ENCODE measurements around the gene LSS. TPM values are rescaled to one million over a fixed set of nuclear protein-coding genes. Genes with fewer than 3 reads are reported as not detected.

Gene LSS
- total and polyA plus RNA-seq, 2 donors (not counting 3 experiments of a cell fraction or from before 2014, with no cell fraction given): 120 to 141 TPM

DNA sequence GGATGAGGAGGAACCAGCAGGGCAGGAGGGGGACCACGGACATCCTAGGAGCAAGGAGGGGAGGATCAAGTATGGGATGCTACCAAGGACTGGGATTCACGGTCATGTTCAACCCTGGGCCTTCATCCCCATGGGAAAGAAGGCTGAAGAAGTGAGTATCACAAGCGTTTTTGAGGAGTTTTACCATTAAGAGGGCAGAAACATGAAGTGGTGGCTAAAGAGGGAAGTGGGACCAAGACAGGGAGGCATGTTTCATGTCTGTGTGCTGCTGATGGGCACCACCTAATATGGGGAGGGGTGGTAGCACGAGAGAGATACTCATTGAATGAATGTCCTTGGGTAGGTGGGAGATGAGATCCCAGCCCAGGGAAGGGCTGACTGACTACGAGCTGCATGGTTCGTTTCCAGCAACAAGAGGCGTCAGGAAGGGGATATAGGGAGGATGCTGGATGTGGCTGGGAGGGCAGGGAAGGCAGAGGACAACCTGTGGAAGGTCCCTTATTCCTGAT lies 11.3 kb upstream of the LSS start:
- Histone ChIP-seq H3K36me3 (ENCODE audit: control insufficient read depth in 2 of 2, extremely low read depth in 1 of 2, insufficient read depth in 2 of 2, low read length in 2 of 2) (peaks cover 42 to 51% of the 10 kb centered on the region in 2 experiments), H3K9me3 (replicated peaks; ENCODE audit: control insufficient read depth, insufficient read depth, low read length) (no peaks in the 10 kb centered on the region), H3K27ac (ENCODE audit: insufficient read depth, low read depth, low read length) (no peak overlapping the region), H3K9ac (replicated peaks; ENCODE audit: extremely low read depth, insufficient read depth, low read length) (no peak overlapping the region), H3K4me1 (ENCODE audit: control insufficient read depth, extremely low read depth, insufficient read depth, low read length) (no peaks in the 10 kb centered on the region), H4K20me1 (replicated peaks; ENCODE audit: control insufficient read depth, extremely low read depth, insufficient read depth, low read length) (no peaks in the 10 kb centered on the region), H3K4me3 (replicated peaks in 1 of 3; ENCODE audit: insufficient read depth in 1 of 3, low read depth in 1 of 3, low read length in 3 of 3) (no peak overlapping the region), H2AFZ (ENCODE audit: low read depth, low read length) (no peak overlapping the region), H3K4me2 (ENCODE audit: insufficient read depth, low read length) (no peak overlapping the region), H3K79me2 (ENCODE audit: control insufficient read depth, insufficient read depth, low read length) (no peaks in the 10 kb centered on the region), H3K9me1 (replicated peaks; ENCODE audit: control insufficient read depth, extremely low read depth, insufficient read depth, low read length) (no peaks in the 10 kb centered on the region), H3K27me3 (ENCODE audit: control insufficient read depth in 2 of 2, insufficient read depth in 2 of 2, low read length in 2 of 2) (no peaks in the 10 kb centered on the region)
- POLR2A ChIA-PET: no interaction called here
- intact Hi-C loops (cut with micrococcal nuclease) (no loop called here), dilution Hi-C loops (cut with MboI; ENCODE audit: extremely low pct_ligation_motif_present, low sequenced_read_pairs) (no loop called here)
- no peak for FAIRE-seq
- TF ChIP-seq MYC (IDR thresholded peaks at IDR 0.05; ENCODE audit: low read depth, low read length): no peak
- no peak for TF ChIP-seq FOS (IDR thresholded peaks at IDR 0.05; ENCODE audit: borderline replicate concordance, insufficient read depth, low read length)
- TF ChIP-seq POLR2AphosphoS5 (IDR thresholded peaks at IDR 0.05; ENCODE audit: insufficient read depth, low read depth, low read length): no peak
- no peak for TF ChIP-seq EZH2 (IDR thresholded peaks at IDR 0.05; ENCODE audit: borderline replicate concordance, low read depth, low read length, severe bottlenecking)
- TF ChIP-seq, protein P1, sequence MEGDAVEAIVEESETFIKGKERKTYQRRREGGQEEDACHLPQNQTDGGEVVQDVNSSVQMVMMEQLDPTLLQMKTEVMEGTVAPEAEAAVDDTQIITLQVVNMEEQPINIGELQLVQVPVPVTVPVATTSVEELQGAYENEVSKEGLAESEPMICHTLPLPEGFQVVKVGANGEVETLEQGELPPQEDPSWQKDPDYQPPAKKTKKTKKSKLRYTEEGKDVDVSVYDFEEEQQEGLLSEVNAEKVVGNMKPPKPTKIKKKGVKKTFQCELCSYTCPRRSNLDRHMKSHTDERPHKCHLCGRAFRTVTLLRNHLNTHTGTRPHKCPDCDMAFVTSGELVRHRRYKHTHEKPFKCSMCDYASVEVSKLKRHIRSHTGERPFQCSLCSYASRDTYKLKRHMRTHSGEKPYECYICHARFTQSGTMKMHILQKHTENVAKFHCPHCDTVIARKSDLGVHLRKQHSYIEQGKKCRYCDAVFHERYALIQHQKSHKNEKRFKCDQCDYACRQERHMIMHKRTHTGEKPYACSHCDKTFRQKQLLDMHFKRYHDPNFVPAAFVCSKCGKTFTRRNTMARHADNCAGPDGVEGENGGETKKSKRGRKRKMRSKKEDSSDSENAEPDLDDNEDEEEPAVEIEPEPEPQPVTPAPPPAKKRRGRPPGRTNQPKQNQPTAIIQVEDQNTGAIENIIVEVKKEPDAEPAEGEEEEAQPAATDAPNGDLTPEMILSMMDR (IDR thresholded peaks at IDR 0.05; ENCODE audit: extremely low read depth in 1 of 2, insufficient read depth in 1 of 2, low read depth in 1 of 2, low read length in 2 of 2): no peak
- TF ChIP-seq JUN (IDR thresholded peaks at IDR 0.05; ENCODE audit: borderline replicate concordance, insufficient read depth, insufficient read length, low read depth): no peak
- no peak for TF ChIP-seq GATA2 (IDR thresholded peaks at IDR 0.05; ENCODE audit: insufficient read depth, insufficient read length, low read depth, low read length)
- no peak for TF ChIP-seq POLR2A (IDR thresholded peaks at IDR 0.05; ENCODE audit: low read depth, low read length)
- TF ChIP-seq, protein P2, sequence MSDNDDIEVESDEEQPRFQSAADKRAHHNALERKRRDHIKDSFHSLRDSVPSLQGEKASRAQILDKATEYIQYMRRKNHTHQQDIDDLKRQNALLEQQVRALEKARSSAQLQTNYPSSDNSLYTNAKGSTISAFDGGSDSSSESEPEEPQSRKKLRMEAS (IDR thresholded peaks at IDR 0.05; ENCODE audit: insufficient read depth, insufficient read length): no peak
- CTCF ChIA-PET: interaction anchor here (1.5 kb wide), 2 partner anchors 13 to 82 kb away, joined by 3 to 4 read pairs; no protein-coding TSS in a partner anchor
- no TSS peak for BruUV-seq (replicated peaks)
- DNase-seq (ENCODE audit: low read depth, low spot score): no peak

Measured in endothelial cell of umbilical vein (primary cell).